Natural killer cell (primary cell): ENCODE measurements around the gene ARL5C. TPM values are rescaled to one million over a fixed set of nuclear protein-coding genes. Genes with fewer than 3 reads are reported as not detected.

ENCODE experiments used
- ATAC-seq, 3 donors: fragments of 150-1000 bp in 2 of 3; fragments of 200-7000 bp in 1 of 3; cut with Tn5 transposase; 1 replicate in 1 of 3; 2 replicates in 2 of 3; pipeline ENCODE4 v1.10.0; 2021; ENCODE audit warnings: mild to moderate bottlenecking in 2 of 3, moderate library complexity in 2 of 3
- DNase-seq, 2 donors: peaks; one replicate each; pipeline versions ENCODE4 v3.0.0 to v3.0.0-alpha.2; 2013 to 2021; ENCODE audit warnings: mixed read lengths in 1 of 2
- H3K27ac ChIP-seq: one replicate; pipeline ENCODE4 v1.5.1; 2013; ENCODE audit warnings: mild to moderate bottlenecking, low read length
- H3K27me3 ChIP-seq: one replicate; pipeline ENCODE4 v1.6.1; 2013; ENCODE audit warnings: low read length; ENCODE audit not compliant: control insufficient read depth, insufficient read depth
- H3K36me3 ChIP-seq: one replicate; pipeline ENCODE4 v1.6.1; 2013; ENCODE audit warnings: low read length; ENCODE audit not compliant: control insufficient read depth, insufficient read depth
- H3K4me1 ChIP-seq: one replicate; pipeline ENCODE4 v1.6.1; 2013; ENCODE audit warnings: low read length; ENCODE audit not compliant: control insufficient read depth, insufficient read depth
- H3K4me3 ChIP-seq: one replicate; pipeline ENCODE4 v1.5.1; 2013; ENCODE audit warnings: low read length
- H3K9me3 ChIP-seq: one replicate; pipeline ENCODE4 v1.6.1; 2013; ENCODE audit warnings: low read length; ENCODE audit not compliant: control insufficient read depth, insufficient read depth
- H3K27ac Mint-ChIP-seq, 2 donors: one replicate each; pipeline ENCODE4 v1.8.0; 2022; ENCODE audit warnings: mild to moderate bottlenecking in 2 of 2, mixed read lengths in 2 of 2, moderate library complexity in 1 of 2
- H3K27me3 Mint-ChIP-seq, 2 donors: one replicate each; pipeline ENCODE4 v1.8.0; 2022; ENCODE audit warnings: low read depth in 2 of 2, mixed read lengths in 2 of 2
- H3K36me3 Mint-ChIP-seq: one replicate; pipeline ENCODE4 v1.8.0; 2022; ENCODE audit warnings: mixed read lengths
- H3K4me1 Mint-ChIP-seq, 2 donors: one replicate each; pipeline ENCODE4 v1.8.0; 2022; ENCODE audit warnings: mixed read lengths in 2 of 2
- H3K4me3 Mint-ChIP-seq: one replicate; pipeline ENCODE4 v1.8.0; 2022; ENCODE audit warnings: mild to moderate bottlenecking, moderate library complexity, mixed read lengths
- H3K9me3 Mint-ChIP-seq, 2 donors: one replicate each; pipeline ENCODE4 v1.8.0; 2022; ENCODE audit warnings: mixed read lengths in 2 of 2
- WGBS: methylation state at CpG from one replicate; pipeline ENCODE4 v1.1.7; 2013; ENCODE audit warnings: missing lambda C conversion rate; ENCODE audit not compliant: insufficient coverage; 5-methylcytosine and 5-hydroxymethylcytosine counted together
- intact Hi-C: fragments of 100-400 bp; cut with micrococcal nuclease; formaldehyde crosslinking; loops from one replicate; pipeline ENCODE4 v1.14.2; 2022
- total RNA-seq, 4 donors: library from RNA; stranded (reverse); fragments of 120-200 nt in 1 of 4; gene quantifications; one replicate each; pipeline versions ENCODE4 v1.2.3 to v1.2.4, GENCODE V29; 2013 to 2022
- TF ChIP-seq, protein P1 (sequence below): fragments of 200-600 bp; IDR thresholded peaks from one replicate; pipeline ENCODE4 v1.8.0; 2022; ENCODE audit warnings: antibody characterized with exemption

ARL5C gene
- total RNA-seq, 3 donors from 2014 or later (not counting 1 experiment from before 2014, with no cell fraction given), result 0.33 TPM; not detected in 2

DNA sequence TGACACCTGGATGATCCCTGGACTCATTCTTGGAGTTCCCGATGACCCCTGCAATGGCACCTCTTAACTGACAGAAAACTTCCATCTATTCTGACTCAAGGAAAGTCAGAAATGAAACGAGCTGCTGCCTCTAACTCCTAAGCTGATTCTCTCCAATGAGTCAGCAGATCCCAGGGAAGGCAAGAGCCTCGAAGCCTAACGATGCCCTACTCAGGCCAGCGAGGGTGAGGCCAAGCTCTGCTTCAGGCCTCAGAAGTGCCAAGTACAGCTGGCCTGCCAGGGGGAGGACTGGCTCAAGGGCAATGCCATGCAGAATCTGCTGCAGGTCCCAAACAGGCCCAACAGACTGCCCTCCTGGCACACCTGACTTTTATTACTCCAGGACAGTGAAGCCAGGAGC lies 50.8 kb downstream of the ARL5C start:
- no peaks in the 10 kb centered on the region for H3K27me3 ChIP-seq
- no peaks in the 10 kb centered on the region for H3K4me1 ChIP-seq
- no peak overlapping the region for H3K27ac ChIP-seq
- WGBS, result 51% methylated on average over 5 of the region's 5 CpGs
- no peak overlapping the region for H3K27ac Mint-ChIP-seq
- TF ChIP-seq, protein P1, sequence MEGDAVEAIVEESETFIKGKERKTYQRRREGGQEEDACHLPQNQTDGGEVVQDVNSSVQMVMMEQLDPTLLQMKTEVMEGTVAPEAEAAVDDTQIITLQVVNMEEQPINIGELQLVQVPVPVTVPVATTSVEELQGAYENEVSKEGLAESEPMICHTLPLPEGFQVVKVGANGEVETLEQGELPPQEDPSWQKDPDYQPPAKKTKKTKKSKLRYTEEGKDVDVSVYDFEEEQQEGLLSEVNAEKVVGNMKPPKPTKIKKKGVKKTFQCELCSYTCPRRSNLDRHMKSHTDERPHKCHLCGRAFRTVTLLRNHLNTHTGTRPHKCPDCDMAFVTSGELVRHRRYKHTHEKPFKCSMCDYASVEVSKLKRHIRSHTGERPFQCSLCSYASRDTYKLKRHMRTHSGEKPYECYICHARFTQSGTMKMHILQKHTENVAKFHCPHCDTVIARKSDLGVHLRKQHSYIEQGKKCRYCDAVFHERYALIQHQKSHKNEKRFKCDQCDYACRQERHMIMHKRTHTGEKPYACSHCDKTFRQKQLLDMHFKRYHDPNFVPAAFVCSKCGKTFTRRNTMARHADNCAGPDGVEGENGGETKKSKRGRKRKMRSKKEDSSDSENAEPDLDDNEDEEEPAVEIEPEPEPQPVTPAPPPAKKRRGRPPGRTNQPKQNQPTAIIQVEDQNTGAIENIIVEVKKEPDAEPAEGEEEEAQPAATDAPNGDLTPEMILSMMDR, result no peak
- H3K36me3 ChIP-seq, result no peaks in the 10 kb centered on the region
- no peak overlapping the region for H3K4me3 Mint-ChIP-seq
- H3K9me3 Mint-ChIP-seq, result no peaks in the 10 kb centered on the region
- H3K27me3 Mint-ChIP-seq, result peaks cover 0 to 3% of the 10 kb centered on the region in 2 donors
- H3K4me1 Mint-ChIP-seq, result peaks cover 0 to 10% of the 10 kb centered on the region in 2 donors
- H3K4me3 ChIP-seq, result no peak overlapping the region
- no peaks in the 10 kb centered on the region for H3K9me3 ChIP-seq
- no peaks in the 10 kb centered on the region for H3K36me3 Mint-ChIP-seq
- DNase-seq (no peak), ATAC-seq (no peak)
- intact Hi-C loops, result no loop called here

DNA sequence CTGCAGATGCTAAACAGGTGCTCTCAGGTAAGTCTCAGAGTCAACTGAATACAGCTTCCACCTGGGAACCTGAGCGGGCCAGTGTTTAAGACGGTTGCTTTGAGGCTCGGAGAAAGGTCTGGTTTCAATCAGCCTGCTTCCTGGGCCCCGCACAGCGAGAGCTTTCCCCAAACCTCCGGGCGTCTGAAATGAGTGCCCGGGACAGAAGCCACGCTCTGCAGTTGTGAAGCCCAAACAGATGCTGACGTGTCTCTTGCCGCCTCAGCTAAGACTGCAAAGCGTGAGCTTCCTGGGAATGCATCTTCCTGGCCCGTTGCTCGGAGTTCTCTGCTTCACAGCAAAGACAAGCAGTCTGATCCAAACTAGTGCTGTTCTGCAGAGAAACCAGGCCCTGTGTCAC lies 51.2 kb downstream of the ARL5C start:
- intact Hi-C loops, result no loop called here
- Mint-ChIP-seq H3K27me3 (peaks cover 0 to 3% of the 10 kb centered on the region in 2 donors), H3K36me3 (no peaks in the 10 kb centered on the region), H3K4me1 (peaks cover 0 to 10% of the 10 kb centered on the region in 2 donors), H3K9me3 (no peaks in the 10 kb centered on the region), H3K27ac (no peak overlapping the region), H3K4me3 (no peak overlapping the region)
- TF ChIP-seq, protein P1, result no peak
- H3K4me3 ChIP-seq, result no peak overlapping the region
- DNase-seq, result no peak
- H3K9me3 ChIP-seq, result no peaks in the 10 kb centered on the region
- H3K27ac ChIP-seq, result no peak overlapping the region
- H3K27me3 ChIP-seq, result no peaks in the 10 kb centered on the region
- no peaks in the 10 kb centered on the region for H3K4me1 ChIP-seq
- ATAC-seq, result no peak
- 89% methylated on average over 14 of the region's 14 CpGs for WGBS
- H3K36me3 ChIP-seq, result no peaks in the 10 kb centered on the region

GRCh38 chr17:39113871-39114270 lies 52.1 kb downstream of the ARL5C start:
- Histone ChIP-seq H3K4me3 (no peak overlapping the region), H3K27me3 (no peaks in the 10 kb centered on the region), H3K36me3 (no peaks in the 10 kb centered on the region), H3K4me1 (no peaks in the 10 kb centered on the region), H3K27ac (no peak overlapping the region), H3K9me3 (no peaks in the 10 kb centered on the region)
- Mint-ChIP-seq H3K27me3 (peaks cover 0 to 3% of the 10 kb centered on the region in 2 donors), H3K9me3 (no peaks in the 10 kb centered on the region), H3K27ac (no peak overlapping the region), H3K36me3 (no peaks in the 10 kb centered on the region), H3K4me1 (peaks cover 0 to 10% of the 10 kb centered on the region in 2 donors), H3K4me3 (no peak overlapping the region)
- WGBS, result 98% methylated on average over 2 of the region's 2 CpGs
- TF ChIP-seq, protein P1, result no peak
- DNase-seq (no peak), ATAC-seq (no peak)
- intact Hi-C loops, result no loop called here

- Histone ChIP-seq H3K27ac (no peak overlapping the region), H3K4me1 (no peaks in the 10 kb centered on the region), H3K4me3 (no peak overlapping the region), H3K27me3 (no peaks in the 10 kb centered on the region), H3K36me3 (no peaks in the 10 kb centered on the region), H3K9me3 (no peaks in the 10 kb centered on the region)
- no peak for ATAC-seq
- H3K36me3 Mint-ChIP-seq, result no peaks in the 10 kb centered on the region
- 75% methylated on average over 19 of the region's 19 CpGs for WGBS
- H3K9me3 Mint-ChIP-seq, result no peaks in the 10 kb centered on the region
- H3K27ac Mint-ChIP-seq, result no peak overlapping the region
- H3K27me3 Mint-ChIP-seq, result peaks cover 0 to 3% of the 10 kb centered on the region in 2 donors
- TF ChIP-seq, protein P1, result no peak
- peaks cover 0 to 10% of the 10 kb centered on the region in 2 donors for H3K4me1 Mint-ChIP-seq
- H3K4me3 Mint-ChIP-seq, result no peak overlapping the region
- DNase-seq, result no peak
- intact Hi-C loops, result no loop called here
Measured at GRCh38 chr17:39110435-39111136, 55.4 kb downstream of the ARL5C start.
